HG02970 (cell line): ENCODE data around the gene VDR.

Experiments
- ATAC-seq: cut with Tn5 transposase; IDR thresholded peaks from one replicate; pipeline ENCODE4 v1.9.1; 2021; ENCODE audit warnings: mild to moderate bottlenecking, moderate library complexity, moderate number of reproducible peaks; ENCODE audit not compliant: unreplicated experiment, low FRiP score

VDR gene

DNA sequence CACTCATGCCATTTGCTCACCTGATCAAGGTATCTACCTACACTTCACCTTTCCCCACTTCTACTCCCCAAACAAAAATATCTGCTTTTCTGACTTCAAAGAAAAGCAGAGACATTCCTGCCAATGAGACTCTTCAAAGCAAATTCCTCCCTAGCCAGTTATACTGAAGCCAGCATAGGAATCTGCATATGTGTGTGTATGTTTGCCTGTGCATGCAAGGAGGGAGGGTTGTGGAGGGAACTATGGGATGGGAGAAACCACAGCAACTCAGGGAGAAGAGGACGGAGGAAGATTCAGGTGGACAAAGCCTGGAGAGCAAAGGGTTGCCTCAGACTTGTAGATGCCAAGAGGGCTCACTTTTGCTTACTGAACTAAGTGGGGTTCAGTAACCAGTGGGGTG lies 26.4 kb upstream of the VDR start:
- no peak for ATAC-seq

DNA sequence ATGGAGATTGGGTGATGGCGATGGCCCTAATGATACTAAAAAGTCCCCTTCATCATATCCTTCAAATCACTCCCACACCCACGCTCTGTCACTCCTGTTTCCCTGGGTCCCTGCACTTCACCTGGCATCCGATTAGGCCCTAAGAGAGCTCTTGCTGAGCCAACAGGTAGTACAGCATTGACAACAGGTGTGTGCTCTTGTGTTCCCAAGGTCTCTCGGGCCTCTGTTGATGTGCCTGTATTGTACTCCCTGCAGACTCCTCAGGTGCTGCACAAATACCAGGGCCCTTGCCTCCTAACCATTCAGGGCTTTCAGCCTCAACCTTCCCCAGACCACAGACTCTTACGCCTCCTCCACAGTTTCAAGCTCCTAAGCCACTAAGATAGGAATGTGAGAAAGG lies 25.8 kb upstream of the VDR start:
- no peak for ATAC-seq

DNA sequence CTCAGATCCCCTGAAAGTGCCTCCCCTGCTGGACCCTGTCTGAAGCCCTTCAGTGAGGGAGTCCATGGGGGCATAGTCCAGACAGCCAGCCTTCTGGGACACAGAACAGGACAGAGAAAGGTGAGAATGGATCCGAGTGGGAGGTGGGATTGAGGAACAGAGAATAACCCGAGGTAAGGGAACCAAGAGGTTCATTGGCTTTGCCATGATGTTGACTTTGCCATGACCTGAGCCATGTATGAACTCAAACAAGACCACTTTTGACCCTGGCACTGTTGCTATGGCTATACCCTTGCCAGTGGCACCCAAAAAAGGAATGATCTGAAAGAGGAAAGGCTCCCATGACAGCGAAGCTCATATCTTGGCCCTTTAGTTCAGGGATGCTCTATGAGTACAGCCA lies 22.6 kb upstream of the VDR start:
- ATAC-seq = no peak

DNA sequence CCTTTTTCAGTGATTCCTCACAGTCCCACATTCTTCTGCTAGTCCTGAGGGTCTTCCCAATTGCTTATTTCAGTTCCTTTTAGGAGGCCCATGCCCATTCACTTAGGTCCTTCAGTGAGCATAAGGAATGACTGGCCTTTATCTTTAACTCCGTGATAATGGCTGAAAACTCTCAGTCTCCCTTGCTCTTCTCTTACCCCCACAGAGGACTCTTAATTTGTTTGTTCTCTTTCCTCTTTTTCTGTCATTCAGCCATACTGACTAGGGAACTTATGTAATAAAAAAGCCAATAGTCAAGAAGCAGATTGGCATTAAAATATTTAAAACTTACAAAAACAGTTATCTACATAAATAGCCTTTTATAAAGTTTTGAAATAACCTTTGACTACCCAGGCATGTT lies 17.1 kb upstream of the VDR start:
- ATAC-seq = no peak

DNA sequence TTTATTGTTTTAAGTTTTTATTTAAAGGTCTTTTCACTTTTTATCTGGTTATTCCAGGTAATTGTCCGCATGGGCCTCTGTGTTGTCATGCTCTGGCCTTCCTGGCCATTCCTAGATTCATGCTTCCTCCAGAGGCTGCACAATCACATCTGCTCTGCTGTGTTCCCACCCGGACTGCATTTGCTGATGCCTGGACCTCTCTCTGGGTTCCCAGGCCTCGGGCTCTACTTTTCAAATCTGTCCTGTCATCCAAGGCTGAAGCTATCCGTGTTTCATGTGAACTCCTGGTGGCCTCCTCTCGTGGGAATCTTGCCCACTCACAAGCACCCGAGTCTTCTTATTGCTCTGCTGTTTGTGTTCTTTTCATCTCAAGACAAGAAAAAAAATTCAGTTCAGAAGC lies 16.1 kb upstream of the VDR start:
- ATAC-seq = no peak

DNA sequence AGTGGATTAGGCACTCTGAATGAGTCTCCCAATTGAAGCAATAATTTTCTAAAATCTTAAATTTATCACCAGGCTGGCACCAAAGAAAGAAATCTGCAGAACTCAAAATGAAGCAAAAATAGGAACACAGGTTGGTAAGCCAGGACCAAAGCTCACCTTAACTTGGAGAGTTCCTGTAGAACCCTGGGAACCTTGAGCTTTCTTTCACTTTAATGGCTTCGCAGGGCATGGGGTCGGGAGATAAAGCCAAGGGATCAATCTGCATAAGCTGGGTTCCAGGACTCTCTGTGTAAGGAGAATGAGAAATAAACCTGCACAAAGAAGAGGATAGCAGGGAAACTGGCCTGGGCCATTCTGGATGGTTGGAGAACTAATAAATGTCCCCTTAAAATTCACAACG lies 8.3 kb upstream of the VDR start:
- no peak for ATAC-seq

DNA sequence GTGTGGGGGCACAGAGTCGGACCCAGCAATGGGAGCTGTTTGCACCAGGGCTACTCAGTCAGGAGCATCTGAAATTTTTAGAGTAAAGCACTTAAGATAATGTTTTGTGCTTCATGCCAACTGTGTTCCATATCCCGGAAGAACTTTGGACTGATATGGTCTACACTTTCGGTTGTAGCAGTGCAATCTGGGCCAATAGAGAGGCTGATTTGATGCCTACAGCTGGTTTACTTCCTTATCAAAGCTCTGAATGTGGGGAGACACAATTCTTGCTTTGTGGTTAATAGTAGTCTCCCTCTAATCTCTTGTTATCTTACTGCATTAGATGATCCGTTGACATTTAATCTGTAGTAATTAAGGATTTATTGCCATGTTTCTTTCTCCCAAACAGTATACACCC lies 7.8 kb upstream of the VDR start:
- no peak for ATAC-seq

DNA sequence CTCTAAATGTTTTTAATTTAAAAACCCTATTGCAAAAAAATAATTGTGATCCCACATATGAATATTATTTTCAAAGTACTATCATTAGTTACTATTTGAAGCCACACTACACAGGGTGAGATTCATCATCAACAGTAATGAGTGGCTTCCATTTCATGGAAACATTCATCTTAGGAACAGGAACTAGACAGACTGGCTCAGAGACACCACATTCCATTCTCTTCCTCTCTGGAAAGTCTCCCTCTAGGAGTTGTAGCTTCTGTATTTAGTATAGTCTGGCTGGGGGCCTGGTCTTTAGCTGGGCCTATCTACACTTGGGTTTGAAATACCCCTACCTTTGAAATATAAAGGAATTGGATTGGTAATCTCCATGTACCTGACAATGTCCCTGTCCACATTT lies 6.2 kb upstream of the VDR start:
- no peak for ATAC-seq

DNA sequence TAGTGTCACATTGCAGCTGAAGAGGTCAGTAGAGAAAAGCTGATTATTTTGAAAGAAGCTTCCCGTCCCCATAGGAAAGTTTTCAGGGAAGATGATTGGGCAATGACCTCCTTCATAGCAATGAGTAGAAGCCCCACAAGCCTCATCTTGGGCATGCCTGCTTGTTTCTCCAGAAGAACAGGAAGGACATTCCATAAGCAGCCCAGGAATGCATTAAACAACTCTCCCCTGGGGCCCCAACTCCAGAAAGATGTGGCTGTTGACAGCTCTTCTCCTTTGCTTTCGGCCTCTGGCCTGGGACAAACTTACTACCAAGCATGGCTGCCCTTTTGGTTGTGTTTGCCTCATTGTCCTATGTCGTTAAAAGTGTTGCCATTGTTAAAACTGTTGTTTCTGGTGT lies 5.7 kb upstream of the VDR start:
- no peak for ATAC-seq

DNA sequence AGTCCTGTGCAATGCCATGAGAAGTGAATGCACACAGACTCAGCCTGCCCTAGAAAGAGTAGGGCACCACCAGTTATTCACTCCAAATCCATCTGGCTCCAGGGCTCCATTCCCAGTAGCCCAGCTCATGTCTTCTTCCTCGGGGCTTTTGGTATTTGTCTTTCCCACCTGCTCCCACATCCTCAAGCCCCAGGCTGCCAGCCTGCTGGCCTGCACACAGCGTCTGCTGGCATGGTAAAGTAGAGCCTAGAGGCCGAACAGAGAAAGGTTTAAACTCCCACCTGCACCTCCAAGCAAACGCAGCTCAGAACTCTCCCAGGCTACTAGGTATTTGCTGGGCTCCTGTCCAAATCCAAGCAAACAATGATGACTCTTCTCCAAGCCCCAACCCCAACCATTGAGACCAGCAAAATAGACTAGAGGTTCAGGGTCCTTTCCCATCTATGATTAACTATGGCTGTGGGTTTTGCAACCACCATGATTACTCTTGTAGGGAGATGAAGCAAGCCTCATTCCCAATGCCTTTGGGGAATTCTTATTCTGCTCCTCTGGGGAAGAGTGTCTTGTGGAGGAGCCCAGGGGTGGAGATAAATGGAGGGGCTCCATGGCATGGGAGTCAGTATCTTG lies 5.2 kb upstream of the VDR start:
- ATAC-seq = no peak

DNA sequence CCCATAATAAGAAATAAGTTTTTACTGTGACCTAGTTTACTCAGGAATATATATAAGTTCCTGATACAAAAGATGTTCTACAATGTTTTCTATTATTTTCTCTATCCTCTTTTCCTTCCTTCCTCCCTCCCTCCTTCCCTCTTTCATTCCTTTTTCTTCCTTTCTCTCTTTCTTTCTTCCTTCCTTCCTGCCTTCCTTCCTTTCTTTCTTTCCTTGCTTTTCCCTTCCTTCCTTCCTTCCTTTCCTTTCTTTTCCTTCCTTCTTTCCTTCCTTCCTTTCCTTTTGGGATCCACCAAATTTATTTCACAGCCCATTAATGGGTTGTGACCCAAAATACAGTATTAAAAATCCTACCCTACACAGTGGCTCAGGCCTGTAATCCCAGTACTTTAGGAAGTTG lies 3.9 kb upstream of the VDR start:
- ATAC-seq = no peak

DNA sequence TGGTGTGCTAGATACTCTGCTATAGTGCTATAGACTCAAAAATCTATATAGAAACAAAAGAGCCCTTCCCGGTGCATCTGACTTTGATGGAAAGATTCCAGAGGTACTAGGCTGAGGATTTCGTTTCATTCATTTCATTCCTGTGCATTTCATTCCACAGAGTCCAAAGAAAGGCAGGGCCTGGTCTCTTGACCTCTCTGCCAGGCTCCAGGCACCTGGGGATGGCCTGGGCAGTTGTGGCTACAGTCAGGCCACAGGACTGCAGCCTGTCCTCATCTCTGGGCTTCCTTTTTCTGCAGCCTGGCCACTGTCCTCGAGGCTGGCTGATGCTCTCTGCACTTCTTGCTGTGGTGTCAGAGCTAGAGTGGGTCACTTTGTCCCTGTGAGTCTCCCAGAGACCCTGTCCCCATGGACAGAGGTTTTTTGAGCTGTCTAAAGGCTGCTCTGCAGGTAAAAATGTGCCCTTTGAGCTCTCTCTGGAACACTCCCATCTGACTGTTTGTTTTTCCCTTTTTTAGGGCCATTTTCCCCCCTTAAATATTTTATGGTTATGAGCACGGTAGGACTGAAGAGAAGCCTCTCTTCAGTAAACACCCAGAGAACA lies 3.2 kb upstream of the VDR start:
- no peak for ATAC-seq

DNA sequence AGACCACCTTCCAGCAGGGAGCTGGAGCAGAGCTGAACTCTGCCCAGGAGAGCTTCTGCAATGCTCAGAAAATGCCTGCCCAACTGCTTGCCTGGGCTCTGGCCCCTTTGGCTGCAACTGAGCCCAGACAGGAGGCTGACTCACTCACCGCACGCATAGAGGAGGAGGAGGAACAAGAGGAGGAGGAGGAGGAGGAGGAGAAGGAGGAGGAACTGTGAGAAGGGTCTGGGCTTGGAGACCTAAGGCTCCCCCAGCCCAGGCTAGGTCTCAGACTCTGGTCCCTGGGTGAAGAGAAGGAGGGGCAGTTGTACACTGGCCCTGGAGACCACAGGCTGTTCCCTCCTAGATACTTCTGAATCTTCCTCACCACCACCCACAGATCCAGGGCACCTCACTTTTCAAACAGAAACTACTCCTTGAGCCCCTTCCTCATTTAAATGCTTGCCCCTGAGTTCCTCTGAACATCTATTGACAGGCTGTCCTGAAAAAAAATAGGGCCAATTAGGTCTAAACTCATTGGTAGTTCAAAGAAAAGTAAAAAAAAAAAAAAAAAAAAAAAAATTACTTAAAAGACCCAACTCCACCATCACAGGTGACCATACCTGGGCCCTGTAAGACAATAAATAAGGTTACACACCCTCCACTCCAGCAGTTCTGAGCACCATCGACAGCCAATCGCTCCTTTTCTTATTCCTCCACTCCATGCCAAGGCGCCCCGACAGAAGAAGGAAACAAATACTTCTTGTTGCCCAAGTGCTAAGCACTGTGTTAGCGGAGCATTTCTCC lies 674 bp downstream of the VDR start:
- ATAC-seq = no peak

DNA sequence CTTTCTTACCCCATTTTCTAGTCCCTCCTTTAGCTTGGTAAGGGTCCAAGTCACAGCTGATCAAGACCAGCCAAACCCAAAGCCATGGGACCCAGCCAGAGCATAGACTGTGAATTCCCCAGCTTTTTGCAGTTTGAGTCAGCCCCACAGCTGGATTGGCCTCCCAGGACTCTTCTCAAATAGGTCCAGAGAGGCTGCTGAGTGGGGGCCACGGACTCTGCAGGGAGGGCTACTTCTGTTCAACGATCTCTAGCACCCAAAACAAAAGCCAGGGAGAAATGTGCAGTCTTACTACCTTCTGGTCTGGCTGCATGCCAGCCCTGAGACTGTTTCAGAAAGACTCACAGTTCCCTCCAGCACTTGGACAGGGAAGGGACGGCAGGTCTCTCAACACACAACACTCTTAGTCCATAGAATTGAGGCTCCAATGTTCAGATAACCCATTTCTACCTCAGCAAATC lies 1.6 kb downstream of the VDR start:
- no peak for ATAC-seq

DNA sequence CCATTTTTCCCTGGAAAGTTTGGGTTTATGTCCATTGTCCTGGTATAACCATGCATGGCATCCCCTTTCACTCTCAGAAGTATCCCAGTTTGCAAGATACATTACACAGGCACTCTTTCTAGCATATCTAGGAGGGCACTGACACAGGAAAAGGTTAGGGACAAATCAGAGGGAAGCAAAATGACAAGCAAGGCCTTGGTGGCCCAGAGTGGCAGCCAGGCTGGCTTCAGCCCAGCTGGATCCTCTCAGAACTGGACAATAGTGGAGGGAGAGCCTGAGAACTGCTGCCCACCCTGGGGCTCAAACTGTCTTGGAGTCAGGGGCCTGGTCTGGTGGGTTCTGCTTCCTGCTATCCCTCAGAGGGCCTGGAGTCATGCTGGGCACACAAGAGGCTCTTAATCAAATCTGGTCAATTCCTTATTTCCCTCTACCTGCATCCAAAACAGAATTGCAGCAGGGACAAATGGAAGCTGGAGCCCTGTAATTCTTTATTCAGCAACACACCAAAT lies 2.6 kb downstream of the VDR start:
- no peak for ATAC-seq

DNA sequence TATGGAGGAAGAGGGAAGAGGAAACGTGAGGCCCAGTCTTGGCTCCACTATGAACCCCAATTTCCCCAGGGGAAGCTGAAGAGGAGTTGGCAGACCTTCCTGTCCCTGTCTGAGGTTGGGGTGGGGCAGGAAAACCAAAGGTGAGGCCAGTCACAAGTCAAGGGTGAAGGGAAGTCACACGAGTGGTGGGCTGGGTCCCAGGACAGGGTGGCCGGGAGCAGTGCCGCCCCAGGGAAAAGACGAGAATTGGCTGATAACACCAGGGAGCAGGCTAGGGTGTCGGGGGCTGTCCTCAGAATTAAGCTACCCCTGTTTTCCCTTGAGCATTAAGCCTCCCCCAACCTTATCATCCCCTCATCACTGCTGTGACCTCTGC lies 3.1 kb downstream of the VDR start:
- ATAC-seq = no peak

DNA sequence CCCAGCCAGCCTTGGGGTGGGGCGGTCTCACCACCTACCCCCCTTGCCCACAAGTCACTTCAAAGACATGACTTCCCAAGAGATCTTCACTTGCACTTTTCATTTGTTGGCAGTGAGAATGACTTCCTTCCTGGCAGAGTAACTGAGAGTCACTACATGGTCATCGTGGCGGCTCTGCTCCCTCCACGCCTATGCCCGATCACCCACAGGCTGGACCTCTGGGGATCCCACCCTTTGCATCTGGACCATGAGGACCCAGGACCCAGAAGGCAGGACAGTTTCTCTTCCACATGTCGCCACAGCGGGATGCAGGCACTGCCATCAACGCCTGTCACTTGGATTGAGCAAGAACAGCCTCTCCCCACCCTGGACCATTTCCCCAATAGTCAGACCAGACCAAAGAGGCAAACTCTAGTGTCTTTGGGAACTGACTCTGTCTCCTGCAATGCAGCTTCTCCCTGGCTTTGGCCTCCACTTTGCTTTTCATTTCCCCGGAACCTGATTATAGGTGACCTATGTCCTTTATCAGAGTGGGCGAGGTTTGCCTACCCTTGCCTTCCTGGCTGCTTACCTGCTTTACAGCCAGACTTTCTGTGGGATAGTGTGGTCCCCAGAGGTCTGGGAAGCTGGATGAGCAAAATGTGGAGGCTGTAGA lies 3.6 kb downstream of the VDR start:
- ATAC-seq = no peak

DNA sequence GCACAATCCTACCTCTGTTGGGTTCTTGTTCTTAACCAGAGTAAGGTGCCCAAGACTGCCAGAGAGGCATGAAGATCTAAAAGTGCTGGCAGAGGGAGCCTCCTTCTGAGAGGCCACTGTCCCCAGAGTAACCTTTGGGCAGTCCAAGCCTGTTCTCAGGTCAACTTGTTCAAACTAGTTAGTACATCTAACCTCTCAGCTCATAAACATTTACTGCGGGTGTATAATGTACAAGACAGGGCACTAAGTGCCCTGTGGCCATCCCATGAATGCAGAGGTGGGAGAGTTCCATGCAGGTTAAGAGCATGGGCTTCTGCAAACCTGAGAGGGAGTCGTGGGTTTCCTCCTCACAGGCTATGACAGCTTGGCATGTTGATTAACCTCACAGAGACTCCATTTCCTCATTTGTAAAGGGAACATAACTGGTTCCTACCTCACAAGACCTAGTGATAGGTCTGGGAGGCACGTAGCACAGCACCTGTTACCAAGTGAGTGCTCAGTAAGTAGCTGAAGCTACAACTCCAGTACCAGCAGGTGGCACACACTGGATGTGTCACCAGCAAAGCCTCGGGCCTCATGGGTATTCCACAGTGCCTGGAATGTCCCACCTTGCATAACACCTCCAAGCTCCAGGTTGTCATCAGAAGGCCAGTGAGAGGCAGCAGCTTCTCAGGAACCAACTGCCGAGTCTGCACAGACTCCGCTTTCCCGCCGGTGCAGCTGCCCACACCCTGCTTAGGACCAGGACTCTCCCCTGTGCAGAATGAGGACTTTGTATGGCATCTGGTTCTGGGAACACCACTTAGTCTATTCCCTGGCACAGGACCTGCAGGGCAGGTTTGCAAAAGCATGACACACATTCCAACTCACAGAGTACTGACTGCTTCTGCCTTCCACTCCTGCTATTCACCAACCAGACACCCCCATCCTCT lies 4.4 kb downstream of the VDR start:
- ATAC-seq = no peak

DNA sequence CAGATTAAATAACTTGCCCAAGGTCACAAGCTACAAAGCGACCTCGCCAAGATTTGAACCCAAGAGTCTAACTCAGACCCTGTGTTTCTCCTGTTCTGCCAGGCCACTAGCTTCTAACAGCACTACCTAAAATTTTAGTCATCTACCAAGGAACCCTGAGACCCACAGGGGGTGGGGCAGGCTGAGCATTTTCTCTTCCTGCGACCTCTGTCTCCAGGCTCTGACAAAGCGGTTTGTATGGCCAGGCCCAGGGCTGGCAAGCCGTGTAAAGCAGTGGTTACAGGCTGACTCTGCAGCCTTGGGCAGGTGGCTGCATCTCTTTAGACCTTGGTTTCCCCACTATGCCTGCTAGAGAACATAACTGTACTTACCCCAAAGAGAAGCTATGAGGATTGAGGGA lies 5.3 kb downstream of the VDR start:
- no peak for ATAC-seq

DNA sequence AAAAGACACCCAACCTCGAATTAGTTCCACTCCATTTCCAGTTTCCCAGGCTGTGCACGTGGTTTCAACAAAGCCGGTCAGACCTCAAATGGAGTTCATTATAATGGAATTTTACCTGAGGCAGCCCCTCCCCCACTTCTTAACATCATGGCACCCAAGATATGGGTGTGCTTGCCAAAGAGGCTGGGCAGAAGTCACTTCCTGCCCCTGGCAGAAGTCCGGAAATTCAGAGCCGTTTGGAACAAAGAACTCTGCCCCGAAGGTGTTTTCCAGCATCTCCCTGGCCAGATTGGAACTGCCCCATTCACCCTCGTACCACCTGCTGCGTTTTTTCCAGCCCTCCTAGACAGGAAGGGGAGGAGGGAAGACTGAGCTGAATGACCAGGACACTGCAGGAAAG lies 8.2 kb downstream of the VDR start:
- ATAC-seq = no peak
